SK-N-SH (cell line): Measurements from ENCODE around the gene SP3. TPM values are rescaled to one million over a fixed set of nuclear protein-coding genes. Genes with fewer than 3 reads are reported as not detected.
A peak's percentile ranks its signal among the peaks of the same experiment; 100 is the strongest.

Experiments
- CTCF ChIA-PET: fragments of 300-600, 350-600 bp; formaldehyde crosslinking; extraction: SDS; loops from one replicate; lab custom pipeline; 2021; lab: Yijun Ruan, JAX
- POLR2A ChIA-PET: fragments of 350-600 bp; sonication (Branson Sonifier 250); formaldehyde crosslinking; extraction: SDS; loops from one replicate; lab custom pipeline; 2020; ENCODE audit warnings: antibody characterized with exemption, inconsistent platforms; lab: Yijun Ruan, JAX
- DNase-seq: peaks from one replicate; pipeline ENCODE4 v3.0.0; 2012
- H2AFZ ChIP-seq: fragments of 200-600 bp; sonication (generic); 2 replicates; pipeline ENCODE4 v1.8.1; 2016; ENCODE audit warnings: antibody characterized with exemption, mild to moderate bottlenecking, low read depth
- H3F3A ChIP-seq: fragments of 200-600 bp; sonication (generic); replicated peaks from 2 replicates; pipeline ENCODE3; 2016; ENCODE audit warnings: antibody characterized with exemption, mild to moderate bottlenecking; ENCODE audit not compliant: insufficient read depth
- H3K27ac ChIP-seq, 2 experiments: fragments of 200-500 bp in 1 of 2; fragments of 200-600 bp in 1 of 2; sonication (Bioruptor generic) in 1 of 2; sonication (generic), shearing (Covaris generic) in 1 of 2; 2 replicates each; pipeline versions ENCODE4 v1.5.1 to v1.6.1; 2014 to 2016; ENCODE audit warnings: low read depth in 2 of 2, inconsistent platforms in 1 of 2, low read length in 1 of 2, mild to moderate bottlenecking in 1 of 2, mixed read lengths in 1 of 2
- H3K27me3 ChIP-seq: fragments of 200-600 bp; sonication (generic), shearing (Covaris generic); 2 replicates; pipeline ENCODE4 v1.6.1; 2016; ENCODE audit warnings: mixed run types; ENCODE audit not compliant: insufficient read depth
- H3K36me3 ChIP-seq, 2 experiments: fragments of 200-500 bp in 1 of 2; fragments of 200-600 bp in 1 of 2; sonication (Bioruptor generic) in 1 of 2; sonication (generic) in 1 of 2; replicated peaks in 1 of 2; 2 replicates each; pipeline versions ENCODE3 to v1.5.1; 2014 to 2016; ENCODE audit warnings: low read length in 1 of 2, mild to moderate bottlenecking in 1 of 2; ENCODE audit not compliant: insufficient read depth in 2 of 2, control insufficient read depth in 1 of 2
- H3K4me1 ChIP-seq, 2 experiments: fragments of 200-500 bp in 1 of 2; fragments of 200-600 bp in 1 of 2; sonication (Bioruptor generic) in 1 of 2; sonication (generic), shearing (Covaris generic) in 1 of 2; 2 replicates each; pipeline versions ENCODE4 v1.5.1 to v1.6.1; 2014 to 2016; ENCODE audit warnings: low read depth in 1 of 2, low read length in 1 of 2, mixed run types in 1 of 2; ENCODE audit not compliant: insufficient read depth in 2 of 2, control insufficient read depth in 1 of 2
- H3K4me2 ChIP-seq: fragments of 200-600 bp; sonication (generic), shearing (Covaris generic); 2 replicates; pipeline ENCODE4 v1.6.1; 2017; ENCODE audit warnings: mixed run types
- H3K4me3 ChIP-seq, 2 experiments: fragments of 200-500 bp in 1 of 2; fragments of 200-600 bp in 1 of 2; sonication (Bioruptor generic) in 1 of 2; sonication (generic), shearing (Covaris generic) in 1 of 2; 2 replicates each; pipeline versions ENCODE4 v1.5.1 to v1.8.1; 2014 to 2016; ENCODE audit warnings: low read depth in 2 of 2, inconsistent platforms in 1 of 2, low read length in 1 of 2, mild to moderate bottlenecking in 1 of 2, mixed read lengths in 1 of 2, moderate library complexity in 1 of 2
- H3K79me2 ChIP-seq: fragments of 200-600 bp; sonication (generic); 2 replicates; pipeline ENCODE4 v1.8.1; 2017; ENCODE audit warnings: mild to moderate bottlenecking; ENCODE audit not compliant: insufficient read depth
- H3K9ac ChIP-seq: fragments of 200-600 bp; sonication (generic); 2 replicates; pipeline ENCODE4 v1.6.1; 2017; ENCODE audit warnings: mixed run types
- H3K9me2 ChIP-seq: fragments of 200-600 bp; sonication (generic); 2 replicates; pipeline ENCODE4 v1.6.1; 2017; ENCODE audit warnings: mixed run types
- H3K9me3 ChIP-seq: fragments of 200-600 bp; sonication (generic); 2 replicates; pipeline ENCODE4 v1.6.1; 2017; ENCODE audit warnings: mixed run types, mild to moderate bottlenecking, moderate library complexity
- H4K20me1 ChIP-seq: fragments of 200-600 bp; sonication (generic); 2 replicates; pipeline ENCODE4 v1.6.1; 2017; ENCODE audit warnings: mild to moderate bottlenecking, mixed run types; ENCODE audit not compliant: insufficient read depth
- ELF1 ChIP-seq: IDR thresholded peaks from 2 replicates; pipeline ENCODE4 v1.4.0; 2012
- EP300 ChIP-seq, 2 experiments: IDR thresholded peaks; 2 replicates each; pipeline versions ENCODE4 v1.4.0 to v1.6.1; 2012; ENCODE audit warnings: borderline replicate concordance in 1 of 2, low read depth in 1 of 2, low read length in 1 of 2
- EZH2phosphoT487 ChIP-seq: fragments of 200-600 bp; sonication (generic); IDR thresholded peaks from 2 replicates; pipeline ENCODE4 v1.6.1; 2017; ENCODE audit warnings: low read depth, mixed run types, mild to moderate bottlenecking, antibody characterized with exemption, moderate library complexity, borderline replicate concordance
- FOSL2 ChIP-seq: IDR thresholded peaks from 2 replicates; pipeline ENCODE4 v1.4.0; 2012; ENCODE audit warnings: low read depth, mild to moderate bottlenecking, moderate library complexity, borderline replicate concordance
- FOXM1 ChIP-seq: IDR thresholded peaks from 2 replicates; pipeline ENCODE4 v1.4.0; 2012; ENCODE audit warnings: low read depth, mild to moderate bottlenecking
- GABPA ChIP-seq: IDR thresholded peaks from 2 replicates; pipeline ENCODE4 v1.4.0; 2012; ENCODE audit warnings: low read depth, mild to moderate bottlenecking
- GATA2 ChIP-seq: sonication (generic); formaldehyde crosslinking; IDR thresholded peaks from 2 replicates; pipeline ENCODE4 v1.5.0; 2020; ENCODE audit warnings: mild to moderate bottlenecking, missing genetic modification reagents
- JUND ChIP-seq: IDR thresholded peaks from 2 replicates; pipeline ENCODE4 v1.4.0; 2012
- RXRA ChIP-seq: IDR thresholded peaks from 2 replicates; pipeline ENCODE4 v1.4.0; 2012; ENCODE audit warnings: low read depth, mild to moderate bottlenecking, borderline replicate concordance
- SIN3A ChIP-seq: IDR thresholded peaks from 2 replicates; pipeline ENCODE4 v1.6.1; 2012; ENCODE audit warnings: low read depth, mild to moderate bottlenecking, low read length, moderate library complexity, borderline replicate concordance
- TAF1 ChIP-seq: IDR thresholded peaks from 2 replicates; pipeline ENCODE4 v1.6.1; 2012; ENCODE audit warnings: low read depth, mild to moderate bottlenecking, low read length, moderate library complexity, borderline replicate concordance
- TCF12 ChIP-seq: IDR thresholded peaks from 2 replicates; pipeline ENCODE4 v1.4.0; 2012
- TEAD4 ChIP-seq: IDR thresholded peaks from 2 replicates; pipeline ENCODE4 v1.4.0; 2012; ENCODE audit warnings: mild to moderate bottlenecking, borderline replicate concordance; ENCODE audit not compliant: insufficient read depth
- YY1 ChIP-seq: IDR thresholded peaks from 2 replicates; pipeline ENCODE4 v1.4.0; 2012; ENCODE audit warnings: low read depth, mild to moderate bottlenecking
- WGBS: methylation state at CpG from one replicate; pipeline ENCODE4 v1.1.6; 2017; ENCODE audit warnings: low lambda C conversion rate; 5-methylcytosine and 5-hydroxymethylcytosine counted together
- polyA plus RNA-seq, 3 experiments: library from polyadenylated mRNA; depleted of rRNA; stranded (reverse); fragments of >200 nt; gene quantifications; 2 replicates each; pipeline ENCODE4 v1.2.3, GENCODE V29; 2012
- TF ChIP-seq, protein P1 (sequence below): IDR thresholded peaks from 2 replicates; pipeline ENCODE4 v1.4.0; 2012; ENCODE audit warnings: low read depth
- TF ChIP-seq, protein P2 (sequence below): fragments of 150-350 bp; IDR thresholded peaks from 2 replicates; pipeline ENCODE4 v1.6.1; 2017; ENCODE audit warnings: antibody characterized with exemption, low read length, low read depth, borderline replicate concordance
- TF ChIP-seq, protein P3 (sequence below): fragments of 150-350 bp; IDR thresholded peaks from 2 replicates; pipeline ENCODE4 v1.6.1; 2016; ENCODE audit warnings: mild to moderate bottlenecking, low read depth, low read length
- TF ChIP-seq, protein P4 (sequence below): IDR thresholded peaks from 2 replicates; pipeline ENCODE4 v1.4.0; 2012; ENCODE audit warnings: low read depth, borderline replicate concordance
- TF ChIP-seq, protein P5 (sequence below): IDR thresholded peaks from 2 replicates; pipeline ENCODE4 v1.6.1; 2012; ENCODE audit warnings: mild to moderate bottlenecking, low read depth, low read length, moderate library complexity

Gene SP3
- polyA plus RNA-seq, 1 of the 3 experiments (the other 2 are of a cell fraction), result 23.1 TPM

DNA sequence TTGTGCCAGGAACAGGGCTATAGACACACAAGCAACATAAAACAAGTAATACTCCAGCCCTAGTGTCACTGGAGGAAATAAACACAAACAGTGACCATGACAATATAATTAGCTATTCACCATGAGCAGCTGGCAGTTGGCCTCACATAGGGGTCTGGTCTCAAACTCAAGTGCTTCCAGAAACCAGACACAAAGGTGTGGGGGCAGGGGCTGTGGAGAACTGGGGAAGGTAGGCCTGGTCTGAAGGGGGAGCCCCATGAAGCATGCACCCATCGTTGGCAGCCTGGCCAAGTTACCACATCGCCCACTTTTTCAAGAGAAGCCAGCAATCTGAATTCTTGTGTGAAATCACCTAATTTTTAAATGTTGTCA, 49.5 kb upstream of the SP3 start (continued):
- TF ChIP-seq FOSL2 (no peak), YY1 (no peak)
- TF ChIP-seq, protein P1, sequence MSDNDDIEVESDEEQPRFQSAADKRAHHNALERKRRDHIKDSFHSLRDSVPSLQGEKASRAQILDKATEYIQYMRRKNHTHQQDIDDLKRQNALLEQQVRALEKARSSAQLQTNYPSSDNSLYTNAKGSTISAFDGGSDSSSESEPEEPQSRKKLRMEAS, result no peak
- TF ChIP-seq, protein P2, sequence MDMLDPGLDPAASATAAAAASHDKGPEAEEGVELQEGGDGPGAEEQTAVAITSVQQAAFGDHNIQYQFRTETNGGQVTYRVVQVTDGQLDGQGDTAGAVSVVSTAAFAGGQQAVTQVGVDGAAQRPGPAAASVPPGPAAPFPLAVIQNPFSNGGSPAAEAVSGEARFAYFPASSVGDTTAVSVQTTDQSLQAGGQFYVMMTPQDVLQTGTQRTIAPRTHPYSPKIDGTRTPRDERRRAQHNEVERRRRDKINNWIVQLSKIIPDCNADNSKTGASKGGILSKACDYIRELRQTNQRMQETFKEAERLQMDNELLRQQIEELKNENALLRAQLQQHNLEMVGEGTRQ, result no peak
- TF ChIP-seq, all 33 proteins: peak for 5

DNA sequence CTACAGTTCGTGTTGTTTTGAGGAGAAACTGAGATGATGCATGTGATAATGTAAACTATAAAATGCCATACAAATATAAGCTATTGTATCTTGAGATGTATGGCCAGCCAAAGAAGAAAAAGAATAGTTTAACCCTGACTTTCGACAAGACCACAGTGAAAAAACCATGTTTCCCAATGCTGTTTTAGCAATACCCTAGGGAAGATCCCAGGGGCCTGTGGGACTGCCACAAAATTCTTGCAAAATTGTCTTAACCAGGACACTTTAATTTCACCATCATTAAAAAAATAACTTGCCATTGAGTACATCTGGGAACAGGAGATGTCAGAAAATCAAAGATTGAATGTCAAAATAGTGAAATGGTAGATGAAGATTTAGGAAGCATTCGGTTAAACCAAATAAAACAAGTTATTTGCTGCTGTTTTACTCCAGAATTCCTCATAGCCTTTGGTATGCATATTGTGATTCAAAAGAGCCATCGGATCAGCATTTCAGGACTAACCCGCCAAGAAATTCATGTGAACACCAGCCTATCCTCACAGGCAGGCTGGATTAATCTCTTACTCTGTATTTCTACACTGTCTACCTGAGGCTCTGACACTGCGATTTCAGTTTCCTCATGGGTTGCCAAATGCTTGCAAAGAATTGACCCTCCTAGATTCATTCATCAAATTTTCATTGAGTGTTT, 49.0 kb upstream of the SP3 start:
- no peak overlapping the region for H3K4me2 ChIP-seq
- no peak for DNase-seq
- H3K9me3 ChIP-seq, result no peaks in the 10 kb centered on the region
- H3K27ac ChIP-seq, result peak overlapping the region in 1 of 2 experiments; percentile 55; a peak in 2 of 4 replicates
- TF ChIP-seq TEAD4 (no peak), EZH2phosphoT487 (no peak)
- H3K9me2 ChIP-seq, result no peaks in the 10 kb centered on the region
- H3K36me3 ChIP-seq, result no peaks in the 10 kb centered on the region
- H3K4me1 ChIP-seq, result peaks cover 0 to 9% of the 10 kb centered on the region in 2 experiments; a peak in 2 of 4 replicates
- H2AFZ ChIP-seq, result no peak overlapping the region
- ChIA-PET POLR2A (interaction anchor here (1.4 to 1.7 kb wide), 2 partner anchors 10 to 11 kb away, joined by 4 to 5 read pairs; no protein-coding TSS in a partner anchor), CTCF (interaction anchor here (0.9 to 1.9 kb wide), 3 partner anchors 10 to 51 kb away, joined by 3 to 7 read pairs (median 4); no protein-coding TSS in a partner anchor)
- no peak overlapping the region for H3K4me3 ChIP-seq
- H3F3A ChIP-seq, result peaks cover 5% of the 10 kb centered on the region
- H3K27me3 ChIP-seq, result no peaks in the 10 kb centered on the region
- H3K79me2 ChIP-seq, result no peaks in the 10 kb centered on the region
- no peaks in the 10 kb centered on the region for H4K20me1 ChIP-seq
- no peak overlapping the region for H3K9ac ChIP-seq
- 82% methylated on average over 6 of the region's 6 CpGs for WGBS

DNA sequence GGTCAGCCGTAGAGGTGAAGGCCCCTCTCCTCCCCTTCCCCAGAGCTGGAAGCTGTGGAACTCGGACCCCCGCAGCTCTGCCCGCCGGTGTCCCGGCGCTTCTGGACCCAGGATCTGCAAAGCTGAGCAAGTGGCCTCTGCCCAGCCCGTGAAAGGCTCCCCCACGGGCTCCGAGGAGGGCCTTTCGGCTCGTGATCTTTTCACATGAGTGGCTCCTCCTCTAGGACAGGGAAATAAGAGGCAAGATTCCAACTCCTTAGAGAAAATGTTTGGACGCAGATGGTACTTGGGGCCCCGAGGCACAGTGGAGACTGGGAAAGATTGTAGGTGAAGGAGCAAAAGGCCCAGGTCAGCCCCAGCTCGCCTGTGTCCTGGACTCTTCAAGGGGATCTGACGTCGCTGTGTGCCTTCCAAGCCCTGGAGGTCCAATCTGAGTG, 48.2 kb upstream of the SP3 start:
- no peaks in the 10 kb centered on the region for H3K27me3 ChIP-seq
- CTCF ChIA-PET, result no interaction called here
- WGBS, result 86% methylated on average over 15 of the region's 17 CpGs
- no peak overlapping the region; a peak in 1 of 4 replicates for H3K27ac ChIP-seq
- POLR2A ChIA-PET, result no interaction called here
- no peak overlapping the region for H2AFZ ChIP-seq
- no peak overlapping the region for H3K4me2 ChIP-seq
- H4K20me1 ChIP-seq, result no peaks in the 10 kb centered on the region
- no peaks in the 10 kb centered on the region for H3K79me2 ChIP-seq
- no peaks in the 10 kb centered on the region for H3K9me2 ChIP-seq
- TF ChIP-seq ELF1 (no peak), FOXM1 (no peak), GATA2 (CRISPR knock-in tag) (no peak), RXRA (no peak), JUND (no peak), EP300 (IDR thresholded peaks at IDR 0.05; ENCODE audit: borderline replicate concordance in 1 of 2, low read depth in 1 of 2, low read length in 1 of 2) (no peak), SIN3A (no peak), TCF12 (no peak), TAF1 (no peak), GABPA (no peak)
- TF ChIP-seq, protein P3, sequence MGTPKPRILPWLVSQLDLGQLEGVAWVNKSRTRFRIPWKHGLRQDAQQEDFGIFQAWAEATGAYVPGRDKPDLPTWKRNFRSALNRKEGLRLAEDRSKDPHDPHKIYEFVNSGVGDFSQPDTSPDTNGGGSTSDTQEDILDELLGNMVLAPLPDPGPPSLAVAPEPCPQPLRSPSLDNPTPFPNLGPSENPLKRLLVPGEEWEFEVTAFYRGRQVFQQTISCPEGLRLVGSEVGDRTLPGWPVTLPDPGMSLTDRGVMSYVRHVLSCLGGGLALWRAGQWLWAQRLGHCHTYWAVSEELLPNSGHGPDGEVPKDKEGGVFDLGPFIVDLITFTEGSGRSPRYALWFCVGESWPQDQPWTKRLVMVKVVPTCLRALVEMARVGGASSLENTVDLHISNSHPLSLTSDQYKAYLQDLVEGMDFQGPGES, result no peak
- TF ChIP-seq, protein P4, sequence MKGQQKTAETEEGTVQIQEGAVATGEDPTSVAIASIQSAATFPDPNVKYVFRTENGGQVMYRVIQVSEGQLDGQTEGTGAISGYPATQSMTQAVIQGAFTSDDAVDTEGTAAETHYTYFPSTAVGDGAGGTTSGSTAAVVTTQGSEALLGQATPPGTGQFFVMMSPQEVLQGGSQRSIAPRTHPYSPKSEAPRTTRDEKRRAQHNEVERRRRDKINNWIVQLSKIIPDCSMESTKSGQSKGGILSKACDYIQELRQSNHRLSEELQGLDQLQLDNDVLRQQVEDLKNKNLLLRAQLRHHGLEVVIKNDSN, result no peak
- TF ChIP-seq, protein P5, sequence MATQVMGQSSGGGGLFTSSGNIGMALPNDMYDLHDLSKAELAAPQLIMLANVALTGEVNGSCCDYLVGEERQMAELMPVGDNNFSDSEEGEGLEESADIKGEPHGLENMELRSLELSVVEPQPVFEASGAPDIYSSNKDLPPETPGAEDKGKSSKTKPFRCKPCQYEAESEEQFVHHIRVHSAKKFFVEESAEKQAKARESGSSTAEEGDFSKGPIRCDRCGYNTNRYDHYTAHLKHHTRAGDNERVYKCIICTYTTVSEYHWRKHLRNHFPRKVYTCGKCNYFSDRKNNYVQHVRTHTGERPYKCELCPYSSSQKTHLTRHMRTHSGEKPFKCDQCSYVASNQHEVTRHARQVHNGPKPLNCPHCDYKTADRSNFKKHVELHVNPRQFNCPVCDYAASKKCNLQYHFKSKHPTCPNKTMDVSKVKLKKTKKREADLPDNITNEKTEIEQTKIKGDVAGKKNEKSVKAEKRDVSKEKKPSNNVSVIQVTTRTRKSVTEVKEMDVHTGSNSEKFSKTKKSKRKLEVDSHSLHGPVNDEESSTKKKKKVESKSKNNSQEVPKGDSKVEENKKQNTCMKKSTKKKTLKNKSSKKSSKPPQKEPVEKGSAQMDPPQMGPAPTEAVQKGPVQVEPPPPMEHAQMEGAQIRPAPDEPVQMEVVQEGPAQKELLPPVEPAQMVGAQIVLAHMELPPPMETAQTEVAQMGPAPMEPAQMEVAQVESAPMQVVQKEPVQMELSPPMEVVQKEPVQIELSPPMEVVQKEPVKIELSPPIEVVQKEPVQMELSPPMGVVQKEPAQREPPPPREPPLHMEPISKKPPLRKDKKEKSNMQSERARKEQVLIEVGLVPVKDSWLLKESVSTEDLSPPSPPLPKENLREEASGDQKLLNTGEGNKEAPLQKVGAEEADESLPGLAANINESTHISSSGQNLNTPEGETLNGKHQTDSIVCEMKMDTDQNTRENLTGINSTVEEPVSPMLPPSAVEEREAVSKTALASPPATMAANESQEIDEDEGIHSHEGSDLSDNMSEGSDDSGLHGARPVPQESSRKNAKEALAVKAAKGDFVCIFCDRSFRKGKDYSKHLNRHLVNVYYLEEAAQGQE, result no peak
- DNase-seq, result no peak
- H3K4me1 ChIP-seq, result peaks cover 0 to 9% of the 10 kb centered on the region in 2 experiments; a peak in 2 of 4 replicates
- no peak overlapping the region for H3K9ac ChIP-seq
- H3K36me3 ChIP-seq, result no peaks in the 10 kb centered on the region
- no peaks in the 10 kb centered on the region for H3K9me3 ChIP-seq
- H3F3A ChIP-seq, result peaks cover 5% of the 10 kb centered on the region
- no peak overlapping the region for H3K4me3 ChIP-seq
